ENCODE data around the gene TMEM163. TPM values are rescaled to one million over a fixed set of nuclear protein-coding genes. Genes with fewer than 3 reads are reported as not detected.

Gene TMEM163
- polyA plus RNA-seq, 1 donor from 2014 or later: 3.5 TPM

DNA sequence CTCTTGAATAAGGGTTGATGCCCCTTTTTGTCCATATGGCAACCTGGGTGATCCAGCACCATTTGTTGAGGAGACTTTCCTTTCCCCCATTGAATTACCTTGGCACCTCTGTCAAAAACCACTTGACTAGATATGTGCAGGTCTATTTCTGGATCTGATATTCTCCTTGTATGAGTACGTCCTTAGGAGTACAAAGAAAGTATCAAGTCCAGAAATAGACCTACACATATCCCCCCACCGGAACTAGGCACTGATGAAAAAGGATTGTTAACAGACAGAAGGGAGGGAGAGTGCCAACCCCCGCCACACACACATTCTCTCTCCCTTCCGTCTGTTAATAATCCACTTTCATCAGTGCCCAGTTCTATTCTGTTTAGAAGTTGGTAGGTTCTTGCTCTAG lies 225.0 kb downstream of the TMEM163 start:
- no peak overlapping the region for H3K9ac ChIP-seq (ENCODE audit: low read length)
- H3K36me3 ChIP-seq (ENCODE audit: insufficient read depth, low read length): no peaks in the 10 kb centered on the region
- TF ChIP-seq, protein P1, sequence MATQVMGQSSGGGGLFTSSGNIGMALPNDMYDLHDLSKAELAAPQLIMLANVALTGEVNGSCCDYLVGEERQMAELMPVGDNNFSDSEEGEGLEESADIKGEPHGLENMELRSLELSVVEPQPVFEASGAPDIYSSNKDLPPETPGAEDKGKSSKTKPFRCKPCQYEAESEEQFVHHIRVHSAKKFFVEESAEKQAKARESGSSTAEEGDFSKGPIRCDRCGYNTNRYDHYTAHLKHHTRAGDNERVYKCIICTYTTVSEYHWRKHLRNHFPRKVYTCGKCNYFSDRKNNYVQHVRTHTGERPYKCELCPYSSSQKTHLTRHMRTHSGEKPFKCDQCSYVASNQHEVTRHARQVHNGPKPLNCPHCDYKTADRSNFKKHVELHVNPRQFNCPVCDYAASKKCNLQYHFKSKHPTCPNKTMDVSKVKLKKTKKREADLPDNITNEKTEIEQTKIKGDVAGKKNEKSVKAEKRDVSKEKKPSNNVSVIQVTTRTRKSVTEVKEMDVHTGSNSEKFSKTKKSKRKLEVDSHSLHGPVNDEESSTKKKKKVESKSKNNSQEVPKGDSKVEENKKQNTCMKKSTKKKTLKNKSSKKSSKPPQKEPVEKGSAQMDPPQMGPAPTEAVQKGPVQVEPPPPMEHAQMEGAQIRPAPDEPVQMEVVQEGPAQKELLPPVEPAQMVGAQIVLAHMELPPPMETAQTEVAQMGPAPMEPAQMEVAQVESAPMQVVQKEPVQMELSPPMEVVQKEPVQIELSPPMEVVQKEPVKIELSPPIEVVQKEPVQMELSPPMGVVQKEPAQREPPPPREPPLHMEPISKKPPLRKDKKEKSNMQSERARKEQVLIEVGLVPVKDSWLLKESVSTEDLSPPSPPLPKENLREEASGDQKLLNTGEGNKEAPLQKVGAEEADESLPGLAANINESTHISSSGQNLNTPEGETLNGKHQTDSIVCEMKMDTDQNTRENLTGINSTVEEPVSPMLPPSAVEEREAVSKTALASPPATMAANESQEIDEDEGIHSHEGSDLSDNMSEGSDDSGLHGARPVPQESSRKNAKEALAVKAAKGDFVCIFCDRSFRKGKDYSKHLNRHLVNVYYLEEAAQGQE (IDR thresholded peaks at IDR 0.05; ENCODE audit: borderline replicate concordance): no peak
- TF ChIP-seq EZH2 (IDR thresholded peaks at IDR 0.05; ENCODE audit: borderline replicate concordance, insufficient read depth, low read length, poor library complexity, severe bottlenecking) (no peak), POLR2AphosphoS5 (IDR thresholded peaks at IDR 0.05) (no peak), TAF1 (IDR thresholded peaks at IDR 0.05; ENCODE audit: low read depth) (no peak), SMC3 (conservative IDR thresholded peaks at IDR 0.05; ENCODE audit: poor library complexity) (no peak), EP300 (conservative IDR thresholded peaks at IDR 0.05; ENCODE audit: poor library complexity, severe bottlenecking) (no peak), MXI1 (conservative IDR thresholded peaks at IDR 0.05; ENCODE audit: poor library complexity, severe bottlenecking) (no peak), RAD21 (conservative IDR thresholded peaks at IDR 0.05) (no peak)
- TF ChIP-seq, protein P2, sequence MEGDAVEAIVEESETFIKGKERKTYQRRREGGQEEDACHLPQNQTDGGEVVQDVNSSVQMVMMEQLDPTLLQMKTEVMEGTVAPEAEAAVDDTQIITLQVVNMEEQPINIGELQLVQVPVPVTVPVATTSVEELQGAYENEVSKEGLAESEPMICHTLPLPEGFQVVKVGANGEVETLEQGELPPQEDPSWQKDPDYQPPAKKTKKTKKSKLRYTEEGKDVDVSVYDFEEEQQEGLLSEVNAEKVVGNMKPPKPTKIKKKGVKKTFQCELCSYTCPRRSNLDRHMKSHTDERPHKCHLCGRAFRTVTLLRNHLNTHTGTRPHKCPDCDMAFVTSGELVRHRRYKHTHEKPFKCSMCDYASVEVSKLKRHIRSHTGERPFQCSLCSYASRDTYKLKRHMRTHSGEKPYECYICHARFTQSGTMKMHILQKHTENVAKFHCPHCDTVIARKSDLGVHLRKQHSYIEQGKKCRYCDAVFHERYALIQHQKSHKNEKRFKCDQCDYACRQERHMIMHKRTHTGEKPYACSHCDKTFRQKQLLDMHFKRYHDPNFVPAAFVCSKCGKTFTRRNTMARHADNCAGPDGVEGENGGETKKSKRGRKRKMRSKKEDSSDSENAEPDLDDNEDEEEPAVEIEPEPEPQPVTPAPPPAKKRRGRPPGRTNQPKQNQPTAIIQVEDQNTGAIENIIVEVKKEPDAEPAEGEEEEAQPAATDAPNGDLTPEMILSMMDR (IDR thresholded peaks at IDR 0.05; ENCODE audit: poor library complexity, severe bottlenecking): no peak
- H3K27ac ChIP-seq (ENCODE audit: low read length): no peak overlapping the region
- H3K9me3 ChIP-seq (ENCODE audit: low read length): no peaks in the 10 kb centered on the region
- no peaks in the 10 kb centered on the region for H3F3A ChIP-seq (ENCODE audit: insufficient read depth, low read length, poor library complexity, severe bottlenecking)
- H3K27me3 ChIP-seq (ENCODE audit: insufficient read depth, low read depth, low read length): no peaks in the 10 kb centered on the region
- H2AFZ ChIP-seq (ENCODE audit: low read depth, low read length): no peak overlapping the region
- H4K20me1 ChIP-seq (ENCODE audit: insufficient read depth): no peaks in the 10 kb centered on the region
- H3K4me2 ChIP-seq (ENCODE audit: low read length): no peak overlapping the region
- H3K4me3 ChIP-seq (ENCODE audit: low read length): no peak overlapping the region
- H3K9me2 ChIP-seq (ENCODE audit: insufficient read depth, low read length): no peaks in the 10 kb centered on the region
- H3K79me2 ChIP-seq (replicated peaks; ENCODE audit: insufficient read depth, low read length): no peaks in the 10 kb centered on the region

DNA sequence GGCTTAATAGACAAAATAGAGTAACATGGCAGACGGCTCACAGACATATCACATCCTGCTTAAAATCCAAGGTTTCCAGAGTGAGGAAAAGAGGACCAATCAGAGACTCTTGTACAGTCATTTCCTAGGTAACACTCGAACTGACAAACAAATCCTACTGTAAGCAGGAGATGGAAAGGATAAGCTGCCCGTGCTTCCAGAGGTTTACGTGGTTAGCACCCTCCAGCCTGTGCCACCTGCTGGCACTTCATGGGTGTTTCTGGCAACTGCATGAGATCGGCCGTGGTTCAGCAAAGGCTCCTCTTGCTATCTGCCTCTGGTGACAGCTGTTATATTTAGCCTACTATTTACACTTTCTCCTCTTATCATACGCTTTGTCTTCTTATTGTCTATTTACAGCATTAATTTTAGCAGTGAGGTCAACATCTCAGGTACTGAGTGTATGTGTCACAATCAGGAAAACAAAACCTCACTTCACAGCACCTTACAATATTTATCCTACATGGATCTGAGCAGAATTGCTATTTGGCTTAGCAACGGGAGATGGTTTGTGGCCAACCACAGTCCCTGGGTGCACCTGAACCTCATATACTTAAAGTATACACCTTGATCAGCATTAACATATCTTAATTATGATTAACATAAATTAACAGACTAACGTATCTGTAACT lies 226.9 kb downstream of the TMEM163 start:
- Histone ChIP-seq H3K27me3 (ENCODE audit: insufficient read depth, low read depth, low read length) (no peaks in the 10 kb centered on the region), H3F3A (ENCODE audit: insufficient read depth, low read length, poor library complexity, severe bottlenecking) (no peaks in the 10 kb centered on the region), H3K27ac (ENCODE audit: low read length) (no peak overlapping the region), H3K4me2 (ENCODE audit: low read length) (no peak overlapping the region), H3K9ac (ENCODE audit: low read length) (no peak overlapping the region), H2AFZ (ENCODE audit: low read depth, low read length) (no peak overlapping the region), H3K36me3 (ENCODE audit: insufficient read depth, low read length) (no peaks in the 10 kb centered on the region), H3K79me2 (replicated peaks; ENCODE audit: insufficient read depth, low read length) (no peaks in the 10 kb centered on the region), H4K20me1 (ENCODE audit: insufficient read depth) (no peaks in the 10 kb centered on the region), H3K9me2 (ENCODE audit: insufficient read depth, low read length) (no peaks in the 10 kb centered on the region), H3K9me3 (ENCODE audit: low read length) (no peaks in the 10 kb centered on the region), H3K4me3 (ENCODE audit: low read length) (no peak overlapping the region)
- TF ChIP-seq RAD21 (conservative IDR thresholded peaks at IDR 0.05) (no peak), MXI1 (conservative IDR thresholded peaks at IDR 0.05; ENCODE audit: poor library complexity, severe bottlenecking) (no peak), TAF1 (IDR thresholded peaks at IDR 0.05; ENCODE audit: low read depth) (no peak), EP300 (conservative IDR thresholded peaks at IDR 0.05; ENCODE audit: poor library complexity, severe bottlenecking) (no peak), EZH2 (IDR thresholded peaks at IDR 0.05; ENCODE audit: borderline replicate concordance, insufficient read depth, low read length, poor library complexity, severe bottlenecking) (no peak), POLR2AphosphoS5 (IDR thresholded peaks at IDR 0.05) (no peak), SMC3 (conservative IDR thresholded peaks at IDR 0.05; ENCODE audit: poor library complexity) (no peak)
- TF ChIP-seq, protein P2 (IDR thresholded peaks at IDR 0.05; ENCODE audit: poor library complexity, severe bottlenecking): no peak
- TF ChIP-seq, protein P1 (IDR thresholded peaks at IDR 0.05; ENCODE audit: borderline replicate concordance): no peak
